Glutamatergic neuron (in vitro differentiated cells): ENCODE measurements around the gene FBLN5. TPM values are rescaled to one million over a fixed set of nuclear protein-coding genes. Genes with fewer than 3 reads are reported as not detected.
A peak's percentile ranks its signal among the peaks of the same experiment; 100 is the strongest.

Experiments used
- DNase-seq: peaks from one replicate; pipeline ENCODE4 v3.0.0; 2022
- H3K27ac Mint-ChIP-seq: one replicate; pipeline ENCODE4 v1.8.0; 2020; ENCODE audit warnings: mild to moderate bottlenecking, mixed read lengths, inconsistent platforms; ENCODE audit not compliant: unreplicated experiment
- H3K27me3 Mint-ChIP-seq: one replicate; pipeline ENCODE4 v1.8.0; 2020; ENCODE audit warnings: mild to moderate bottlenecking, moderate library complexity, mixed read lengths, inconsistent platforms; ENCODE audit not compliant: unreplicated experiment
- H3K36me3 Mint-ChIP-seq: one replicate; pipeline ENCODE4 v1.8.0; 2020; ENCODE audit warnings: mild to moderate bottlenecking, mixed read lengths, inconsistent platforms; ENCODE audit not compliant: unreplicated experiment
- H3K4me1 Mint-ChIP-seq: one replicate; pipeline ENCODE4 v1.8.0; 2020; ENCODE audit warnings: mild to moderate bottlenecking, low read depth, mixed read lengths, inconsistent platforms; ENCODE audit not compliant: unreplicated experiment
- H3K4me3 Mint-ChIP-seq: one replicate; pipeline ENCODE4 v1.8.0; 2020; ENCODE audit warnings: mild to moderate bottlenecking, mixed read lengths, inconsistent platforms; ENCODE audit not compliant: unreplicated experiment
- H3K9me3 Mint-ChIP-seq: one replicate; pipeline ENCODE4 v1.8.0; 2020; ENCODE audit warnings: mild to moderate bottlenecking, moderate library complexity, mixed read lengths, inconsistent platforms; ENCODE audit not compliant: unreplicated experiment
- CTCF ChIP-seq: fragments of 200-600 bp; sonication (generic); IDR thresholded peaks from one replicate; pipeline ENCODE4 v1.5.0; 2021; ENCODE audit not compliant: partially characterized antibody, unreplicated experiment
- long read RNA-seq: library from polyadenylated mRNA; unstranded; transcript quantifications from one replicate; pipeline ENCODE4 v2.0.0, GENCODE V29; 2020; ENCODE audit not compliant: unreplicated experiment
- total RNA-seq: library from RNA; stranded (reverse); fragmentation: NEBNext Ultra II Directional; extraction: Animal tissue kit (Norgen Biotek cat#: 25700); gene quantifications from one replicate; pipeline ENCODE4 v1.2.1, GENCODE V29; 2021; ENCODE audit not compliant: unreplicated experiment

FBLN5 gene, protein sequence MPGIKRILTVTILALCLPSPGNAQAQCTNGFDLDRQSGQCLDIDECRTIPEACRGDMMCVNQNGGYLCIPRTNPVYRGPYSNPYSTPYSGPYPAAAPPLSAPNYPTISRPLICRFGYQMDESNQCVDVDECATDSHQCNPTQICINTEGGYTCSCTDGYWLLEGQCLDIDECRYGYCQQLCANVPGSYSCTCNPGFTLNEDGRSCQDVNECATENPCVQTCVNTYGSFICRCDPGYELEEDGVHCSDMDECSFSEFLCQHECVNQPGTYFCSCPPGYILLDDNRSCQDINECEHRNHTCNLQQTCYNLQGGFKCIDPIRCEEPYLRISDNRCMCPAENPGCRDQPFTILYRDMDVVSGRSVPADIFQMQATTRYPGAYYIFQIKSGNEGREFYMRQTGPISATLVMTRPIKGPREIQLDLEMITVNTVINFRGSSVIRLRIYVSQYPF
- not detected for total RNA-seq
- long read RNA-seq, result 0 reads

DNA sequence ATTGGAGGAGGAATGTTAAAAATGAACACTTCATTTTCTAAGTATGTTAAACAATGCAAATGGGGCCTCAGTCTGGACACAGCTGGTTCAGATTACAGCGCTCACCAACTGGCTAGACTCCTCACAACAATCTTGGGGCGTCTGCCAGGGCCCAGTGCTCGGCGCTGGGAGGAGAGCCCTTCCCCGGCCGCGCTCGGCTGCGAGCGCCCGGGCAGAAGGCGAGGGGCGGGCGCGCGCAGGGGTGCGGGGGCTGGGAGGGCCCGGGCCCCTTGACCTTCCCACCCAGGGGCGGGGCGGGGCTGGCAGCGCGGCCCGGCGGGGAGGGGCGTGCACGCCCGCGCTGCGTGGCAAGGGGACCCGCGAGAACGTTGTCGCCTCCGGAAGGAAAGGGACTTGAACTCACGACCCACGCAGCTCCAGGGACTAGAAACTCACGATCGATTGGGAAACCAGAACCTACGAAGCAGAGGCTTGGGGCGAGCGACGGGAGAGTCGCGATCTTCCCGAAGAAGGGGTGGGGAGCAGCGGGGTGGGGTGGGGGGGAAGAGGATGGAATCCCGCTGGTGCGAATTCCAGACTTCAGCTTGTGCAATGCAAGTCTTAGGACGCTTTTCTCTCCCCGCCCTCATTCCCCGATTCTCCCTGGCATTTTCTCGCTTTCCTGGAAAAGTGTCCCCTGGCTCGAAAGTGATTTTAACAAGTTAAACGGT, at the start of gene FBLN5:
FBLN5 (minus strand) TSS at position 220 of the 710 bp plus-strand sequence. CDS start 465 bp downstream, outside the sequence.
- H3K9me3 Mint-ChIP-seq, result peaks cover 3% of the 10 kb centered on the region
- H3K27ac Mint-ChIP-seq, result no peak within 1 kb of the TSS

GRCh38 chr14:91996948-91997371, 49.5 kb upstream of the FBLN5 start:
- no peak overlapping the region for H3K27ac Mint-ChIP-seq

More for the DNA sequence above, at the start of gene FBLN5:
- no peaks in the 10 kb centered on the region for H3K36me3 Mint-ChIP-seq
- peak; percentile 26 for DNase-seq
- peaks cover 3% of the 10 kb centered on the region for H3K4me1 Mint-ChIP-seq
- peaks cover 8% of the 10 kb centered on the region for H3K27me3 Mint-ChIP-seq
- peak within 1 kb of the TSS; percentile 92 for H3K4me3 Mint-ChIP-seq
- TF ChIP-seq CTCF, result no peak

GRCh38 chr14:91987192-91987591, 39.7 kb upstream of the FBLN5 start:
- Mint-ChIP-seq H3K36me3 (no peaks in the 10 kb centered on the region), H3K27ac (no peak overlapping the region), H3K4me3 (no peak overlapping the region), H3K4me1 (peaks cover 3% of the 10 kb centered on the region), H3K9me3 (peaks cover 2% of the 10 kb centered on the region), H3K27me3 (peaks cover 1% of the 10 kb centered on the region)
- DNase-seq, result no peak
- no peak for TF ChIP-seq CTCF

More at GRCh38 chr14:91996948-91997371, 49.5 kb upstream of the FBLN5 start:
- peak; percentile 50 for TF ChIP-seq CTCF
- Mint-ChIP-seq H3K9me3 (no peaks in the 10 kb centered on the region), H3K4me1 (no peaks in the 10 kb centered on the region), H3K27me3 (no peaks in the 10 kb centered on the region), H3K36me3 (no peaks in the 10 kb centered on the region), H3K4me3 (no peak overlapping the region)
- DNase-seq, result no peak

- no peak overlapping the region for H3K4me3 Mint-ChIP-seq
- no peak overlapping the region for H3K27ac Mint-ChIP-seq
- peaks cover 1% of the 10 kb centered on the region for H3K27me3 Mint-ChIP-seq
Observed at GRCh38 chr14:91985521-91986255, 38.2 kb upstream of the FBLN5 start.

More at GRCh38 chr14:91985521-91986255, 38.2 kb upstream of the FBLN5 start:
- H3K4me1 Mint-ChIP-seq, result peaks cover 3% of the 10 kb centered on the region
- no peak for DNase-seq
- TF ChIP-seq CTCF, result no peak
- no peaks in the 10 kb centered on the region for H3K36me3 Mint-ChIP-seq
- peaks cover 2% of the 10 kb centered on the region for H3K9me3 Mint-ChIP-seq
